Epithelial cell of proximal tubule (primary cell): ENCODE measurements around the gene IL17C. TPM values are rescaled to one million over a fixed set of nuclear protein-coding genes. Genes with fewer than 3 reads are reported as not detected.

ENCODE experiments used
- DNase-seq: peaks from one replicate; pipeline ENCODE4 v3.0.0-alpha.2; 2011; ENCODE audit warnings: low read depth
- H3K4me3 ChIP-seq: 2 replicates; pipeline ENCODE4 v1.5.1; 2011; ENCODE audit warnings: low read depth, mild to moderate bottlenecking, low read length
- CTCF ChIP-seq: conservative IDR thresholded peaks from 2 replicates; pipeline ENCODE4 v1.5.1; 2012; ENCODE audit warnings: low read depth, mild to moderate bottlenecking, low read length
- total RNA-seq: library from RNA; depleted of rRNA; stranded (reverse); fragments of >200 nt; gene quantifications from 2 replicates; pipeline ENCODE4 v1.2.3, GENCODE V29; 2015

The IL17C gene
- total RNA-seq, 1 donor from 2014 or later, result 0.17 TPM

- peak; percentile 52 for TF ChIP-seq CTCF
- DNase-seq, result no peak
- H3K4me3 ChIP-seq, result no peak overlapping the region
Observed at GRCh38 chr16:88628512-88628974, 9.8 kb upstream of the IL17C start.

DNA sequence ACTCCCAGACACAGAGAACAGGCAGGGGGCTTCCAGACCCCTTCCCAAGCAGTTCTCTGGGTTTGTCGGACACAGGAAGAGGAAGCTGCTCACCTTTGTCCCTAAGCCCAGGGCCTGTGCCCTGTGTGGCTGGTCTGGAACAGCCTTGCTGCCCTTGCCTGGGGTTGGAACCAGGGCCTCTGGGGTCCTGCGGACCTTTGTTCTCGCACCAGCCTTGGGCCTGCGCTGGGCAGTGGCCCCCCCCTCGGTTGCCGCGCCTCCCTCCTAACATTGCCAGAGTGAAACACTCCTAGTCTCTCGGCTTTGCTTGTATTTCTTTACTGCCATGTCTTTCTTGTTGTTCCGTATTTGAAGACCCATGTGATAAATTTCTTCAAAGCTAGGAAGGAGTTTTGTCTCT lies 8.5 kb upstream of the IL17C start:
- H3K4me3 ChIP-seq, result no peak overlapping the region
- TF ChIP-seq CTCF, result no peak
- DNase-seq, result no peak

DNA sequence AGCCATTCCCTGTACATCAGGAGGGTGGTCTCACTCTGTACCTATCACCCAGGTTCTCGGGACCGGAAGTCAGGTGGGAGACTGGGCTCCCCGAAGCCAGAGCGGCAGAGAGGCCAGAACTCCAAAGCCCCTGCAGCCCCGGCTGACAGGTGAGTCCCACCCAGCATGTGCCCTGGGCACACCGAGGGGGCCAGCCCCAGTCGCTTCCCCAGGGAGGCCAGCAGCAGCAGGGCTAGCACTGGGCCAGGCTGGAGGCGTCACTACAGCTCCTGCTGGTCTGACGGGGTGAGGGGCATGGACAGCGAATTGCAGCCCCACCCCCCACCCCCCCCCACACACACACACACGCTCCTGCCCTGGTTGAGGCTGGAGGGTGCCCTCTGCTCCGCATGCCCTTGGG lies 7.9 kb upstream of the IL17C start:
- TF ChIP-seq CTCF, result no peak
- no peak for DNase-seq

DNA sequence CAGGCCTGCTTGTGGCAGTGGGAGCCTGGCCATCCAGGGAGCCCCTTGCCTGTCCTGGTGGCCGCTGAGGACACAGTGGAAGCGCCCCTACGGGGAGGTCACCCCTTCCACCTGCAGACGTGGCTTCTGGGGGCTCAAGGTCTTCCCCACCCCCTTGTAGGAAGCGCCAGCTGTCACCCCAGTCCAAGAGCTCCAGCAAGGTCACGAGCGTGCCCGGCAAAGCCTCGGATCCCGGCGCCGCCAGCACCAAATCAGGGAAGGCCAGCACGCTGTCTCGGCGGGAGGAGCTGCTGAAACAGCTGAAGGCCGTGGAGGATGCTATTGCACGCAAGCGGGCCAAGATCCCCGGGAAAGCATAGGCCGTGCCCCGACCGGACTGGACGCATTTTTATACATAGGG lies 7.4 kb upstream of the IL17C start:
- DNase-seq, result no peak
- TF ChIP-seq CTCF, result no peak
- H3K4me3 ChIP-seq, result no peak overlapping the region

More for the DNA sequence above, 7.9 kb upstream of the IL17C start:
- H3K4me3 ChIP-seq, result no peak overlapping the region

- no peak for TF ChIP-seq CTCF
- no peak overlapping the region for H3K4me3 ChIP-seq
- no peak for DNase-seq
Observed at GRCh38 chr16:88631384-88631783, 7.0 kb upstream of the IL17C start.

GRCh38 chr16:88631920-88632586 lies 6.3 kb upstream of the IL17C start:
- no peak for DNase-seq
- no peak for TF ChIP-seq CTCF
- no peak overlapping the region for H3K4me3 ChIP-seq

DNA sequence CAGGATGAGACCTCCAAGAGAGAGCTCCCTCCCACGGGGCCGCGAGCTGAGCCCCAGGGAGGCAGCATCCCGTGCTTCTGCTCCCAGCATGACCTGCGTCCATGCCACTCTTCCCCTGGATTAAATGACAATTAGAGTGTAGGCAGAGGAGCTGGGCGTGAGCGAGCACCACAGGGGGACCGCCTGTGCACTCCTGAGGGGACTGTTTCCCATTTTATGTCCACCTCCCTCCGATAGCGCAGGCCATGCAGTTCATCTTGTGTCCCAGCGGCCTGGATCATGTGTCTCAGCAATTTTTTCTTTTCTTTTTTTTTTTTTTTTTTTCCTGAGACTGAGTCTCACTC lies 5.8 kb upstream of the IL17C start:
- DNase-seq, result no peak
- H3K4me3 ChIP-seq, result no peak overlapping the region
- TF ChIP-seq CTCF, result no peak
